SK-N-SH (cell line): ENCODE results near the gene PGD.
A peak's percentile ranks its signal among the peaks of the same experiment; 100 is the strongest.

Experiments used
- EP300 ChIP-seq, 2 experiments: IDR thresholded peaks; 2 replicates each; pipeline versions ENCODE4 v1.4.0 to v1.6.1; 2012; ENCODE audit warnings: borderline replicate concordance in 1 of 2, low read depth in 1 of 2, low read length in 1 of 2
- EZH2phosphoT487 ChIP-seq: fragments of 200-600 bp; sonication (generic); IDR thresholded peaks from 2 replicates; pipeline ENCODE4 v1.6.1; 2017; ENCODE audit warnings: low read depth, mixed run types, mild to moderate bottlenecking, antibody characterized with exemption, moderate library complexity, borderline replicate concordance
- JUND ChIP-seq: IDR thresholded peaks from 2 replicates; pipeline ENCODE4 v1.4.0; 2012
- MXI1 ChIP-seq: IDR thresholded peaks from 2 replicates; pipeline ENCODE4 v1.6.1; 2012; ENCODE audit warnings: mild to moderate bottlenecking, low read depth, low read length, improper control_type of control experiment
- NRF1 ChIP-seq: IDR thresholded peaks from 2 replicates; pipeline ENCODE4 v1.6.1; 2012; ENCODE audit warnings: low read depth, mild to moderate bottlenecking, low read length
- POLR2AphosphoS5 ChIP-seq: IDR thresholded peaks from 2 replicates; pipeline ENCODE4 v1.6.1; 2012; ENCODE audit warnings: low read depth, low read length
- RXRA ChIP-seq: IDR thresholded peaks from 2 replicates; pipeline ENCODE4 v1.4.0; 2012; ENCODE audit warnings: low read depth, mild to moderate bottlenecking, borderline replicate concordance
- TAF1 ChIP-seq: IDR thresholded peaks from 2 replicates; pipeline ENCODE4 v1.6.1; 2012; ENCODE audit warnings: low read depth, mild to moderate bottlenecking, low read length, moderate library complexity, borderline replicate concordance
- YY1 ChIP-seq: IDR thresholded peaks from 2 replicates; pipeline ENCODE4 v1.4.0; 2012; ENCODE audit warnings: low read depth, mild to moderate bottlenecking
- TF ChIP-seq, protein P1 (sequence below): IDR thresholded peaks from 2 replicates; pipeline ENCODE4 v1.6.1; 2012; ENCODE audit warnings: mild to moderate bottlenecking, low read depth, low read length, moderate library complexity
- TF ChIP-seq, protein P2 (sequence below): fragments of 200-600 bp; sonication (generic); IDR thresholded peaks from 2 replicates; pipeline ENCODE4 v1.6.1; 2017; ENCODE audit warnings: antibody characterized with exemption, mild to moderate bottlenecking, moderate library complexity

DNA sequence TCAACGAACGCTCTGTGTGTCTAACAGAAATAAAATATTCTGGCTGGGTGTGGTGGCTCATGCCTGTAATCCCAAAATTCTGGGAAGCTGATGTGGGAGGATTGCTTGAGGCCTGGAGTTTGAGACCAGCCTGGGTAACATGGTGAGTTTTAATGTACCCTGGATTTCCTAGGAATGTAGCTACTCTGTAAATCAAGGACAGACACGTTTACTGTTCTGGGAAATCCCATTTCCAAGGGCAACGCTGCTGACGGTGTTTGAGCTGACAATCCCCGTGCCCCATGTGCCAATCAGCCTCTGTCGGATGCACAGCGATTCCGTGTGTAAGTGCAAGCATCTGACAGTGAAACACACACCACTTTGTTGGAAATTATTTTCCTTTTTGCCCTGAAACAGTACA lies 59.0 kb downstream of the PGD start:
- TF ChIP-seq, protein P1, sequence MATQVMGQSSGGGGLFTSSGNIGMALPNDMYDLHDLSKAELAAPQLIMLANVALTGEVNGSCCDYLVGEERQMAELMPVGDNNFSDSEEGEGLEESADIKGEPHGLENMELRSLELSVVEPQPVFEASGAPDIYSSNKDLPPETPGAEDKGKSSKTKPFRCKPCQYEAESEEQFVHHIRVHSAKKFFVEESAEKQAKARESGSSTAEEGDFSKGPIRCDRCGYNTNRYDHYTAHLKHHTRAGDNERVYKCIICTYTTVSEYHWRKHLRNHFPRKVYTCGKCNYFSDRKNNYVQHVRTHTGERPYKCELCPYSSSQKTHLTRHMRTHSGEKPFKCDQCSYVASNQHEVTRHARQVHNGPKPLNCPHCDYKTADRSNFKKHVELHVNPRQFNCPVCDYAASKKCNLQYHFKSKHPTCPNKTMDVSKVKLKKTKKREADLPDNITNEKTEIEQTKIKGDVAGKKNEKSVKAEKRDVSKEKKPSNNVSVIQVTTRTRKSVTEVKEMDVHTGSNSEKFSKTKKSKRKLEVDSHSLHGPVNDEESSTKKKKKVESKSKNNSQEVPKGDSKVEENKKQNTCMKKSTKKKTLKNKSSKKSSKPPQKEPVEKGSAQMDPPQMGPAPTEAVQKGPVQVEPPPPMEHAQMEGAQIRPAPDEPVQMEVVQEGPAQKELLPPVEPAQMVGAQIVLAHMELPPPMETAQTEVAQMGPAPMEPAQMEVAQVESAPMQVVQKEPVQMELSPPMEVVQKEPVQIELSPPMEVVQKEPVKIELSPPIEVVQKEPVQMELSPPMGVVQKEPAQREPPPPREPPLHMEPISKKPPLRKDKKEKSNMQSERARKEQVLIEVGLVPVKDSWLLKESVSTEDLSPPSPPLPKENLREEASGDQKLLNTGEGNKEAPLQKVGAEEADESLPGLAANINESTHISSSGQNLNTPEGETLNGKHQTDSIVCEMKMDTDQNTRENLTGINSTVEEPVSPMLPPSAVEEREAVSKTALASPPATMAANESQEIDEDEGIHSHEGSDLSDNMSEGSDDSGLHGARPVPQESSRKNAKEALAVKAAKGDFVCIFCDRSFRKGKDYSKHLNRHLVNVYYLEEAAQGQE, result no peak
- TF ChIP-seq RXRA (no peak), YY1 (no peak), TAF1 (no peak), JUND (no peak), MXI1 (no peak), EP300 (IDR thresholded peaks at IDR 0.05; ENCODE audit: borderline replicate concordance in 1 of 2, low read depth in 1 of 2, low read length in 1 of 2) (no peak), POLR2AphosphoS5 (0 out of 2 replicates have a peak, but pooled peaks have one; percentile 10), NRF1 (no peak), EZH2phosphoT487 (no peak)
- TF ChIP-seq, protein P2, sequence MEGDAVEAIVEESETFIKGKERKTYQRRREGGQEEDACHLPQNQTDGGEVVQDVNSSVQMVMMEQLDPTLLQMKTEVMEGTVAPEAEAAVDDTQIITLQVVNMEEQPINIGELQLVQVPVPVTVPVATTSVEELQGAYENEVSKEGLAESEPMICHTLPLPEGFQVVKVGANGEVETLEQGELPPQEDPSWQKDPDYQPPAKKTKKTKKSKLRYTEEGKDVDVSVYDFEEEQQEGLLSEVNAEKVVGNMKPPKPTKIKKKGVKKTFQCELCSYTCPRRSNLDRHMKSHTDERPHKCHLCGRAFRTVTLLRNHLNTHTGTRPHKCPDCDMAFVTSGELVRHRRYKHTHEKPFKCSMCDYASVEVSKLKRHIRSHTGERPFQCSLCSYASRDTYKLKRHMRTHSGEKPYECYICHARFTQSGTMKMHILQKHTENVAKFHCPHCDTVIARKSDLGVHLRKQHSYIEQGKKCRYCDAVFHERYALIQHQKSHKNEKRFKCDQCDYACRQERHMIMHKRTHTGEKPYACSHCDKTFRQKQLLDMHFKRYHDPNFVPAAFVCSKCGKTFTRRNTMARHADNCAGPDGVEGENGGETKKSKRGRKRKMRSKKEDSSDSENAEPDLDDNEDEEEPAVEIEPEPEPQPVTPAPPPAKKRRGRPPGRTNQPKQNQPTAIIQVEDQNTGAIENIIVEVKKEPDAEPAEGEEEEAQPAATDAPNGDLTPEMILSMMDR, result no peak
